Neural cell (in vitro differentiated cells): ENCODE data around the gene ADGRA1.

Experiments used
- CTCF ChIP-seq: fragments of 450-650 bp; IDR thresholded peaks from 2 replicates; pipeline ENCODE4 v1.5.1; 2014; ENCODE audit warnings: antibody characterized with exemption, mild to moderate bottlenecking, moderate library complexity; ENCODE audit not compliant: poor library complexity, severe bottlenecking
- EP300 ChIP-seq: fragments of 450-650 bp; conservative IDR thresholded peaks from 2 replicates; pipeline ENCODE4 v1.6.1; 2014; ENCODE audit warnings: antibody characterized with exemption, mild to moderate bottlenecking, moderate library complexity; ENCODE audit not compliant: poor library complexity, severe bottlenecking
- EZH2 ChIP-seq: fragments of 200-600, 300-800 bp; shearing (Covaris generic), sonication (generic); IDR thresholded peaks from 2 replicates; pipeline ENCODE4 v1.6.1; 2014; ENCODE audit warnings: antibody characterized with exemption, low read length, borderline replicate concordance, mild to moderate bottlenecking; ENCODE audit not compliant: insufficient read depth, poor library complexity, severe bottlenecking
- MXI1 ChIP-seq: fragments of 450-650 bp; conservative IDR thresholded peaks from 2 replicates; pipeline ENCODE4 v1.6.1; 2014; ENCODE audit warnings: antibody characterized with exemption, mild to moderate bottlenecking; ENCODE audit not compliant: poor library complexity, severe bottlenecking
- POLR2AphosphoS5 ChIP-seq: IDR thresholded peaks from 2 replicates; pipeline ENCODE4 v1.6.1; 2012
- RAD21 ChIP-seq: fragments of 450-650 bp; conservative IDR thresholded peaks from 2 replicates; pipeline ENCODE4 v1.6.1; 2014; ENCODE audit warnings: antibody characterized with exemption, mild to moderate bottlenecking, moderate library complexity
- REST ChIP-seq: IDR thresholded peaks from 2 replicates; pipeline ENCODE4 v1.6.1; 2012; ENCODE audit warnings: borderline replicate concordance
- SMC3 ChIP-seq: fragments of 450-650 bp; conservative IDR thresholded peaks from 2 replicates; pipeline ENCODE4 v1.6.1; 2014; ENCODE audit warnings: antibody characterized with exemption, mild to moderate bottlenecking, moderate library complexity; ENCODE audit not compliant: poor library complexity
- TAF1 ChIP-seq: IDR thresholded peaks from 2 replicates; pipeline ENCODE4 v1.6.1; 2012; ENCODE audit warnings: low read depth

DNA sequence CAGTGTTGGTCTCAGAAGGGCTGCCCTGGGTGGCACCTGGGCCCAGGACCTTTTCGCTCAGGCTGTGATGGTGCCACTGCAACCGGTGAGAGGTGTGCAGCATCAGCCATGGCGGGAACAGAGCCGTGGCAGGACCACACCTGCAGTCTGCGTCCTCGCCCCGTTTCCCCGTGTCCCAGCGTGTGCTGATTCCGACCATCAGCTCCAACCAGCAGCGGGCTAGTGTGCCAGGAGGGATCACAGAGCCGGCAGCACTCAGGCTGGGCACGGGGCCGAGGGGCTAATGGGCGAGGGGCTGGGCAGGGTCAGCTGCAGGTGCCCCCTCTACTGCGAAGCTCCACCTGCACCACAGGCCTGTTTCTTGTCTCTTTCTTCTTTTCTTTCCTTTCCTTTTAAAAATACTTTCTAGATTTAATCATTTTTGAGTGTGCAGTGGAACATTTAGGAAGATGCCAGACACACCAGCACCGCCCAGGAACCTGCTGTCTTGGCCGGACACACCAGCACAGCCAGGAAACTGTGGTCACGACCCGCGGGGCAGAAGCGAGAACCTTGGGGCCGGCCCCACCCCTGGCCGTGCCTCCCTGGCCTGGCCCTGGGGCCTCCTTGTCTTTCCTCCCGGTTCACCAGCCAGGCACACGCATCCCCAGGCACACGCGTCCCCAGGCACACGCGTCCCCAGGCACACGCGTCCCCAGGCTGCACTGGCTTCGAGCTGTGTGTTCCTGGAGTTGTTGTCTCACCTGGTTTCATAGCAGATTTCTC, 34.6 kb downstream of the ADGRA1 start:
- TF ChIP-seq POLR2AphosphoS5 (no peak), CTCF (no peak), TAF1 (no peak), EZH2 (no peak), REST (no peak), EP300 (no peak), RAD21 (no peak), MXI1 (no peak), SMC3 (no peak)
